ENCODE data around the gene AADACL3. TPM values are rescaled to one million over a fixed set of nuclear protein-coding genes. Genes with fewer than 3 reads are reported as not detected.

AADACL3 gene
- total and polyA plus RNA-seq, 2 of the 13 experiments (the other 11 are each of a cell fraction or from before 2014, with no cell fraction given) = not detected

- in situ Hi-C loops (cut with HindIII; ENCODE audit: extremely low pct_ligation_motif_present, low pct_unique_long_range_greater_than_20kb) = loop anchor here (10.0 kb wide), 1 partner anchor 495 kb away; no protein-coding TSS in a partner anchor
- ATAC-seq (no peak), DNase-seq (ENCODE audit: low spot score) (no peak), FAIRE-seq (no peak)
- WGBS (ENCODE audit: low lambda C conversion rate) = 0% methylated on average over 5 of the region's 7 CpGs
- H3K4me3 ChIP-seq (replicated peaks in 1 of 3; ENCODE audit: insufficient read depth in 1 of 3, low read depth in 2 of 3, low read length in 3 of 3) = no peak overlapping the region
- H3K36me3 ChIP-seq (replicated peaks in 1 of 2; ENCODE audit: control insufficient read depth in 1 of 2, insufficient read depth in 2 of 2, low read length in 2 of 2) = no peaks in the 10 kb centered on the region
- no peaks in the 10 kb centered on the region for H3K79me2 ChIP-seq (ENCODE audit: insufficient read depth, low read length)
- no TSS peak for BruUV-seq (replicated peaks)
- H4K20me1 ChIP-seq (ENCODE audit: insufficient read depth, low read length) = no peaks in the 10 kb centered on the region
- no peak overlapping the region for H3K4me2 ChIP-seq (ENCODE audit: low read depth, low read length)
- H3K4me1 ChIP-seq (ENCODE audit: insufficient read depth, low read length) = no peaks in the 10 kb centered on the region
- intact Hi-C loops (cut with micrococcal nuclease; ENCODE audit: unreplicated experiment) = no loop called here
- H3K9ac ChIP-seq (ENCODE audit: insufficient read depth, low read depth, low read length) = no peak overlapping the region
- CTCF ChIA-PET (ENCODE audit: low intra/inter-chr PET ratio, low total read pairs) = no interaction called here
- TF ChIP-seq ZNF597 (CRISPR knock-in tag; IDR thresholded peaks at IDR 0.05) = no peak
- no peak for TF ChIP-seq ZZZ3 (CRISPR knock-in tag; IDR thresholded peaks at IDR 0.05; ENCODE audit: borderline replicate concordance)
- no peak for TF ChIP-seq ZNF232 (CRISPR knock-in tag; IDR thresholded peaks at IDR 0.05; ENCODE audit: borderline replicate concordance)
- TF ChIP-seq ZNF644 (CRISPR knock-in tag; IDR thresholded peaks at IDR 0.05; ENCODE audit: low read depth) = no peak
- TF ChIP-seq NFIB (CRISPR knock-in tag; IDR thresholded peaks at IDR 0.05; ENCODE audit: borderline replicate concordance) = no peak
- TF ChIP-seq IKZF5 (CRISPR knock-in tag; IDR thresholded peaks at IDR 0.05) = no peak
- H3K27me3 ChIP-seq (ENCODE audit: control insufficient read depth in 1 of 2, insufficient read depth in 2 of 2, low read length in 2 of 2) = peaks cover 1 to 33% of the 10 kb centered on the region in 2 experiments; a peak in 4 of 5 replicates
- H3K9me3 ChIP-seq (ENCODE audit: low read length) = no peaks in the 10 kb centered on the region
- POLR2A ChIA-PET = no interaction called here
- H2AFZ ChIP-seq (ENCODE audit: low read length) = no peak overlapping the region
- no peak overlapping the region for H3K27ac ChIP-seq (ENCODE audit: extremely low read length, insufficient read depth, low read length)
Observed at GRCh38 chr1:12769976-12770505, 54.1 kb downstream of the AADACL3 start.

All from HepG2 (cell line).